ENCODE results near the gene FOXO1.
A peak's percentile ranks its signal among the peaks of the same experiment; 100 is the strongest.
"Not testable (repeated sequence)": the region's sequence is repeated elsewhere in the genome, so short reads cannot be mapped to it uniquely, and the experiment has no call there.

Gene FOXO1

DNA sequence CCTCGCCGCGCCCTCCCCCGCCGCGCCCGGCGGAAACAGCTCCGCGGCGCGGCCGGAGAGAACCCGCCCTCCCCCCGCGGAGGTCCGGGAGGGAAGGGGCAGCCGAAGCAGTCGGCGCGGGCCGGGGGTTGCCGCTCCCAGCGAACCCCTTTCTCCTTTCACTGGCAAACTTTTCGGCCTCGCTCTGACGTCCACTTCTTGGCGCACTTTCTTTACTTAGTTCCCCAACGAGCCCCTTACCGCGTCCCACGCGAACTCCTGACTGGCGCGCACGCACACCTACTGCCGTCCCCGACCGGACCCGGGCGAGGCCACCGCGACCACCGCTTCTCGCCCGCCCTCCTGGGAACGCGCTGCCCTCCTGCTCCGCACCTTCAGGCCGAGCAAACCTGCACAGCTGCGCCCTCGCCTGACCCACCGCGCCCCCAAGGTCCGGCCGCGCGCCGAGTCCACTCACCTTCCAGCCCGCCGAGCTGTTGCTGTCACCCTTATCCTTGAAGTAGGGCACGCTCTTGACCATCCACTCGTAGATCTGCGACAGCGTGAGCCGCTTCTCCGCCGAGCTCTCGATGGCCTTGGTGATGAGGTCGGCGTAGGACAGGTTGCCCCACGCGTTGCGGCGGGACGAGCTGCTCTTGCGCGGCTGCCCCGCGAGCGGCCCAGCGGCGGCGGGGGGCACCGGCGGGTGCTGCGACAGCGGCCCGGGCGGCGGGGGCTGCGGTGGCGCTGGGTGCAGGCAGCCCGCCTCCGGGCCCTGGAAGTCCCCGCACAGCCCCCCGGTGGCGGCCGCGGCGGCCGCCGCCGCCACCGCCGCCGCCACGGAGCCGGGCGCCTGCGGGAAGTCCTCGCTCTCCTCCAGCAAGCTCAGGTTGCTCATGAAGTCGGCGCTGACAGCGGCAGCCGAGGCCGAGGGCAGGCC is 1.1 kb downstream of the FOXO1 start:
- DNase-seq = peak; percentile 13

DNA sequence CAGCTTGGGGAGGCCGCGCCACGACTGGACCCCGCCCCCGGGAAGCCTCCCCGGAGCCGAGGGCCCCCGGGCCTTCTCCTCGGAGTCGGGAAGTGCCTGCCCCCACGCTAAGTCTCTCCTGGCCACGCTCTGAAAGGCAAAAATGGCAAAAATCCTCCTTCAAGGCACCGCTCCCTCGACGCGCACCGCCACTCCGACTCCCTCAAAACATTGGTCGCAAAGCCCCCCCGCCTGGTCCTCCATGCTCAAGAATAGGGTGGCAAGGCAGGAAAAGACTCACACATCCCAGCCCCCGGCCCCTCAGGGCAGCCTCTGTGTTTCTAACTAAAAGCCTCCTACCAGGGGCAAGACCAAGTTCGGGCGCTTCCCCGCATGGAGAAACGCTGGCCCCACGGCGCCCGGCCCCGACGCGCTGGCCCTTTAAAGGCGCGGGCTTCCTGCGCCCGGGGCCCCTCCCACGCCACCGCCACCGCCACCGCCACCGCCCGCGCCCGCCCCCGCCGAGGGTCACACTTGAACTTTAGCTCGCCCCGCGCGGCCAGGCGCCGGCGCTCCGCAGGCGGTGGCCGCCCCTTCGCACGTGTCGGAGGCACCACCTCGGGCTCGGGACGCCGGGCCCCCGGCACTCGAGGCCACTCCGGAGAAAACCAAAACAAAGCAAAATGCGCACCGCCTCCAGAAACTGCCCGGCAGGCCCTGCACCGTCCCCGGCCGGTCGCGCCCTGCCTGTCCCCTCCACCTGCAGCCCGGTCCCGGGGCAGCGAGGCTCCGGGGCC is 1.9 kb downstream of the FOXO1 start:
- no peak for DNase-seq

DNA sequence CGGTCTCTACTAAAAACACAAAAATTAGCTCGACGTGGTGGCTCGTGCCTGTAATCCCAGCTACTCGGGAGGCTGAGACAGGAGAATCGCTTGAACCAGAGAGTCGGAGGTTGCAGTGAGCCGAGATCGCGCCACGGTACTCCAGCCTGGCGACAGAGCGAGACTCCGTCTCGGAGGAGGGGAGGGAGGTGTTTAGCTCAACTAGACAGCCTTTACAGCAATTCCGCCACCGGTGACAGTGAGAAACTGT is 2.4 kb downstream of the FOXO1 start:
- DNase-seq = not testable (repeated sequence)

DNA sequence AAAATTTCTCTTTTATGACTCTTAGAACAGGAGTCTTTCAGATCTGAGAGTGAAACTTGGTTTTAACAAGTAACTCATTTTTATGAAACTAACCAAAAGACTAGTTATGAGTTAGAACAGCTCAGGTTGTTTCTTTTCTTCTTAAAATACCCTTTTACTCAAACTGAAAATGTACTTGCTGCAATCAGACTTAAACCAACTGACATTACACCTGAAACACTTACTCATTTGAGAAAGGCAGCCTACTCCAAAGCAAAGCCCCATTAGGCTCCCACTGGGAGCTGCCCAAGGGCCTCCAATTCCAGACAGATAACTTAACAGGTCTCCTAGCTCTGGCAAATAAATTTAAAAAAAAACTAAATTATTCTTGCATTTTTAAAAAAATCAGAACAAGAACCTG is 3.6 kb downstream of the FOXO1 start:
- no peak for DNase-seq

DNA sequence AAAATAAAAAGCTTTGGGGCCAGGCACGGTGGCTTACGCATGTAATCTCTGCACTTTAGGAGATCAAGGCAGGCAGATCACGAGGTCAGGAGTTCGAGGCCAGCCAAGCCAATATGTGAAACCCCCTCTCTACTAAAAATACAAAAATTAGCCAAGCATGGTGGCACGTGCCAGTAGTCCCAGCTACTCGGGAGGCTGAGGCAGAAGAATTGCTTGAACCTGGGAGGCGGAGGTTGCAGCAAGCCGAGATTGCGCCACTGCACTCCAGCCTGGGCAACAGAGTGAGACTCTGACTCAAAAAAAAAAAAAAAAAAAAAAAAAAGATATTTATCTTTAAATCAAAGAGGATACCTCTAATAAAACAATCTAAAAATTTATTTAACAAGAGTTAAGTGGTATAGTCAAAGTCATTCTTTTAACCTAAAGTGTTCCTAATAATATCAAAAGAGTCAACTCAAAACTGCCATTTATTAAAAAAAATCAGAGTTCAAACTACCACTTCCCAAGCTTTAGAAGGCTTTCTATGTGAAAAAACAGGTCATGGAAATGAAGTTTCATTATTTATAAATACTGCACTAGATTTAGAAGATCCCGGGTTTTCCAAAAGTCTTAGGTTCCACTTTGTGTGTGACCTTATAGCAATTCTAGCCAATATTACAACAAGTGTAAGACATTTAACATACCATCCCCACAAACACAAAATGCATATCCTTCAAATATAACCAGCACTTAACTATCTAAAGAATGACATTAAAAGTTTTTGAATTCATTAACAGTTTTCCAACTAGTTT is 4.4 kb downstream of the FOXO1 start:
- DNase-seq = no peak

DNA sequence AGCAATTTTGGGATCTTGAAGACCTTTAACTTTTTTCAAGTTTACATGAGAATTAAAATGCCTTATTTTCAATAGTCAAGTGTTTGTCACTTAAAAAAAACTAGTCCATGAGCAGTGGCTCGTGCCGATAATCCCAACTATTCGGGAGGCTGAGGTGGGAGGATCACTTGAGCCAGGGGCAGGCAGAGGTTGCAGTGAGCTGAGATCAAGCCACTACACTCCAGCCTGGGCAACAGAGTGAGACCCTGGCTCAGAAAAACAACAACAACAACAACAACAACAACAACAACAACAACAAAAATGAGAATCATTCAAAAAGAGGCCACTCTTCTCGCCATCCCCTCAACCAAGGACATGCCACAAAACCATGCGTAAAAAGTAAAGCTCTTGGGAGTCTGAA is 5.7 kb downstream of the FOXO1 start:
- no peak for DNase-seq

DNA sequence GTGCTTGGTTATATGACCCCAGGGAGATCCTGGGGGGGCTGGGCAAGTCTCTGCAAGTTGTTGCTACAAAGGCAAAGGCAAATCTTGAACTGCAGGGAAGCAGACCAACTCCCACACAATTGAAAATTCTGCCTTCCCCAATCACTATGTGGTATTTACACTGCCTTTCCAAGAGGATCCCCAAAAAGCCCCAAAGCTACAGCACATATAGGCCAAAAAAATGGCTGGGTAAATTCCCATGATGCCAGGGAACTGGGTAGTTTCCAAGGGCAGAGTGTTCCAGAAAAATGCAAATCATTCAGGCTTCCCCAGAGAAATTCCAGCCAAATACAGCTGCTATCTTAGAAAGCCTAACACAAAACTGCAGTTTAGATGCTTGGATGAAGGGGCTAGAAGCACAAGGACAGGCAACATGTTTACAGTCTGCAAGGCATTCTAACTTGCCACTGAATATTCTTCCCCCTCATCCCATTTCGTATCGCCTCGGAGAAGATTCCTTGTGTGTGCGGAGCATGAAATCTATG is 6.2 kb downstream of the FOXO1 start:
- no peak for DNase-seq

DNA sequence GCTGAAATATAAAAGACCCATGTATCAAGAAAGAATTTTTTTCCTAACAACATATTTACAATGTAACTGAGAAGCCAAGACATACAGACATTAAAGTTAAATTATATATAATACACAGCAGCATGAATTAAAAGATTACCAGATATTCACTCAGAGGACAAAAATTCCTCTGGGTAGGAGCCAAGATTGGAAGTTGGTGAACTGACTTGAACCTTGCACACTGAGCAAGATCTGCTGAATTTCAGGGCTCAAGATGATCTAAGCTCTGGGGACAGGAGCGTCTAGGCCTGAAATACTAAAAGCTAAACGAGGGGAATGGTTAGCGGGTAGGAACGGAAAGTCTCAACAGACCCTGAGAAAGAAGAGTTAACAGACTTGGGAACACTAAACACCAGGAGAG is 8.5 kb downstream of the FOXO1 start:
- no peak for DNase-seq

DNA sequence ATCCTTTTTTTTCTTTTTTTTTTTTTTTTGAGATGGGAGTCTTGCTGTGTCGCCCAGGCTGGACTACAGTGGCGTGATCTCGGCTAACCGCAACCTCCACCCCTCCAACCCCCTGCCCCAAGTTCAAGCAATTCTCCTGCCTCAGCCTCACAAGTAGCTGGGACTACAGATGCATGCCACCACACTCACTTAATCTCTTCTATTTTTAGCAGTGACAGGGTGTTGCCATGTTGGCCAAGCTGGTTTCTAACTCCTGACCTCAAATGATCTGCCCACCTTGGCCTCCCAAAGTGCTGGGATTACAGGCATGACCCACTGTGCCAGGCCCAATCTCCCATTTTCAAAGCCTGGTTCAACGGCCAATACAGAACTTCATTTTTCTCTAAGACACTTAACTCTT is 9.1 kb downstream of the FOXO1 start:
- no peak for DNase-seq

DNA sequence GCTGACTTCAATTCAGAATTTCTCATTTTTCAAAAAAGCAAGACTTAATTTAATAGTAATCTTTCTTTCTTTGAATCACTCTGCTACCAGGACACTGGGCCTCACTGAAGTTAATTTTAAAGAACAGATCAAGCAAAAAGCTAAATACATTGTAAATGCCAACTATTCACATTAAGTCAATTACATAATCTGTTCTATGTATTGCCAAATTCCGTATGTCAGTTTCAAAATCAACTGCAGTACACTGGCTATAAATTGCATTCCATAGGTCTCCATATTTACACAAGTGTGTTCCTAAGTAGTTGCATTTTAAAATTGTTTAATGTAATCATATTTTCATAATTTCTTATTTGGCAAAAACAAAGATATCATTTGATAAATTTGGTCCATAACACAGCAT is 10.1 kb downstream of the FOXO1 start:
- no peak for DNase-seq

DNA sequence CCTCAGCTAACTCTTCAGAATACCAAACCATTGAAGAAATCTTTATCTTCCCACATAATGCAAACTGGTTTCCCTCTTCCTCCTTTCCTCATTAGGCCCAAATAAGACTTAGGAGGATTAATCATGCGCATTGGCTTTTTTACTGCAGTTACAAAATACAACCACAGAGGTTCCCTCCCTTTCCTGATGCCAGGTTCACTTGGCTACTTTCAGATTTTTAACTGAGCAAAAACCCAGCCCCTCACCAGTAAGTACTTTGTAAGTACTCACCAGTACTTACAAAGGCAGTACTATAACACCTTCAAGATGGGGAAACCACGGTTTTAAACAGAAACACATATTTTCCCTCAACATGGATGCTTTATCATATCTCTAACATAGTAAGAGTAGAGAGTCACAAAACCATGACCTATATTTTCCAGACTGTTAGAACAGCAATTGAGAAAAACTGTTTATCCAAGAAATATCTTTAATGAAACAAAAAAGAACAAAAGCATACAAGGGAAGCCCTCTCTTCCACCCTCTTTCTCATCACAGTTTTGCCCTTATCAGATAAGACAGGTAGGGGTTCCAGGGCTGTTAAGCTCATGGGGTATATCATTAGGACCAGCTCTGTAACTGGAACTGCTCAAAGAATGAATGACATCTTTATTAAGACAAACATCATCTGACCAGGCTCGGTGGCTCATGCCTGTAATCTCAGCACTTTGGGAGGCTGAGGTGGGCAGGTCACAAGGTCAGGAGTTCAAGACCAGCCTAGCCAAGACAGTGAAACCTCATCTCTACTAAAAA is 12.7 kb downstream of the FOXO1 start:
- DNase-seq = no peak

DNA sequence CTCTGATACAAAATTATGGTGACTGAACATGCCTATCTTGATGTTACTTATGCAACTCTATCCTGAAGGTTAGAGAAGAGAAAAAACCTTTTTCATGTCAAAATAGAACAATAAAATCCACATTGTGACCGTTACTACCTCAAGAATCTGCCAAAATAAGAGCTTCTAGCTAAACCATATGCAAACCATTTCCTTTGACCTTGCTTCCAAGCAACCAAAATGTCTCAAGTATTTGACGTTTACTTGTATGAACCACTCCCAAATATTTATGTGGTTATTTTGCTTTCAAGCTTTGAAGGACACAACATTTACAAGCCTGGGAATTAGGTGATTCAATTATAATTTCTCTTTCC is 13.9 kb downstream of the FOXO1 start:
- DNase-seq = no peak

DNA sequence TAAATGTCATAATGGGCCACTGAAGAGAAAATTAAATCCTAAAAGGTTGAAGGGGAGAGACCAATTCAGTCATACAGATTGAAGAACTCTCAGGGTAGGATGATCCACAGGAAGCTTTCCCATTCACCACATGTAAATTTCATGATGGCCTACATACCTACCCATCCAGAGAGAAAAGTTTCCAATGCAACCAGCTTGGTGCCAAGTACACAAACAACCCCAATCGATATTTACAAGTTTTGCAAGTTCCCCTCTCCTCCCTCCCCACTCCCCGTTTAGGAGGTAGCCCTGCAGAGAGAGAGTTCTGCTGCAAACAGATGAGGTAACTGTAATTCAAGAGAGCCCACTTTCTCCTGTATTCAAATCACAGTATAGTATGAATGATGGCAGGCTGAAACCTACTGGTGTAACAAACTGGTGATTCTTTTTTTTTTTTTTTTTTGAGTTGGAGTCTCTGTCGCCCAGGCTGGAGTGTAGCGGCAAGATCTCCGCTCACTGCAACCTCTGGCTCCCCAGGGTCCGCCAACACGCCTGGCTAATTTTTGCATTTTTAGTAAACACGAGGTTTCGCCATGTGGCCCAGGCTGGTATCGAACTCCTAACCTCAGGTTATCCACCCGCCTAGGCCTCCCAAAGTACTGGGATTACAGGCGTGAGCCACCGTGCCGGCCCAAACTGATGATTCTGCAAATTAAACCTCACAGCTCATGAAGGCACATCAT is 14.4 kb downstream of the FOXO1 start:
- DNase-seq = no peak

DNA sequence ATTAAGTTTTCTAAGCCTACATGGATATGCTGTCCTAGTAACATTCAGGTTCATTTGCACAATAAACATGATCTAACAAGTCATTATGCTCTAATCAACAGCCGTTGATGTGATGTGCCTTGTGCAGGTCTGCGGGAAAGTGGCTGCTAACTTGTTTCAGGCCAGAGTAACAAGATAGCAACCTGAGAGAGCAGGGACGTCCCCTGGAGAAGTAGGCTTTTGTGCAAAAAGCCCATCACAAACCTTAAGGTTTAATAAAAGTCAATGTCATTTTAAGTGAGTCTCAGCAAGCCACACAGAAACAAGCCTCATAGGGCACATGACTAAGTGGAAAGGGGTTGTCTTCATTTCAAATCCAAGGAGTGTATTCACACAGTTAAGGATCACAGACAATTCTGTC is 17.6 kb downstream of the FOXO1 start:
- no peak for DNase-seq

DNA sequence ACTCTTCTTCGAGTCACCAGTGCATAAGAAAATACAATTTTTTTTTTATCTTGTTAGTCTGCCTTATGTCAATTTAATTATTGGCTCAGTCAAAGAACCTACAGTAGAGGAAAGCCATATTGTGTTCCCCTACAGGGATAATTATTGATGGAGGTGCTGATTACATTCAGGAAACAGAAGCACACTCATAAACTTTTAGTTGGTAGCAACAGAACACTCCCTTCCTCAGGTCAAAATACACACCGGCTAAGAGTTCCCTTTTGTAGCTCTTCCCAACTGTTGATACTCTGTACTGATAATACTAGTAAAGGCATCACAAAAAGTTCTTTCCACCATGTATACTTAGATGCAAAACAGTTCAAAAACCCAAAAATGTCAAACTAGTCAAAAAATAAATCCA is 18.4 kb downstream of the FOXO1 start:
- no peak for DNase-seq

DNA sequence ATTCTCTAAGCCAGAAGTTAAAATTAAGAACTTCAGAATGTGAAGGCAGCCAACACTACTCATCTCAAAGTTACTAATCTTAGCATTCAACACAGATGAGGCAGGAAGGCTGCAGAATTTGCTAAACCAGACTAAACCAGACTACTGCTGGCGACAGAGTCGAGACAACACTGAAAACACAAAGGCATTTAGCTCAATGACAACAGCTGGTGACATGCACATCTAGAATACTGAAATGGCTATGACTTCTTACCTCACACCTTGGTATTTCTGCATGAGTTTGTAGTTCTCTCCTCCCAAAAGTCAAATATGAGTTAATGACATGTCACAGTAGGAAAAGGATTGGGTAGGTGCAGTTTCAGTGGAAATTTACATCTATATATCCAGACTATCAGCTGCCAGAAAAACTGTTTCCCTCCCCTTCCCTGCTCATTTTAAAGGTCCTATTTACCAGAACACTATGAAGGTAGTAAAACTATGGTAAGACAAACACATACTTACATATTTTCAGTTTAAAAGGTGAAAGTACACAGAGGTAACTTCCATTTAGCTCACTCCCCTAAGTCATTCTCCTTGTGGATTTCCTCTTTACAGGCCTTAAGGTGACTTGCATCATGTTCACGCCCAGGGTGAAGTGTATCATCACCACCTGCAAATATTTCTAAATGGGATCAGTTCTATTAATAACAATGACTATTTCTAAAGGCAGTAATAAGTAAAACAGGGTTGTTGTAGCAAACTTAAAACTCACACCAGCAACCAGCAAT is 21.4 kb downstream of the FOXO1 start:
- DNase-seq = no peak

DNA sequence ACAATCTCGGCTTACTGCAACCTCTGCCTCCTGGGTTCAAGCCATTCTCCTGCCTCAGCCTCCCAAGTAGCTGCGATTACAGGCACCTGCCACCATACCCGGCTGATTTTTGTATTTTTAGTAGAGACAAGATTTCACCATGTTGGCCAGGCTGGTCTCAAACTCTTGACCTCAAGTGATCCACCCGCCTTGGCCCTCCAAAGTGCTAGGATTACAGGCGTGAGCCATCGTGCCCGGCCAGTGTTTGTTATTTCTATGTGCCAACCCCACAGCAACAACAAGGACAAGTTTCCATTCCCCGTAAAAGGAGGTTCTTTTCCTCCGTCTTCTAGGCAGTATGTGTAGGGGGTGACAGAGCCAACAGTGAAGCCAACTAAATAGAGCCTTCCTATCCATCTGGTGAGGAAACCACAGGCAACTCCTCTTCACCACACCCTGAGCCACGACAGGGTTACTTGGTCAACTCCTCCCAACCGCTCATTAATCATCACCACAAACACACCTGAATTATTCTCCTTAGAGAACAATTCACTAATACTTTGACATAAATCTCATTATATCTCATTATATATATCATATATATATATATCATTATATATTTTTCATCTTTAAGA is 25.5 kb downstream of the FOXO1 start:
- DNase-seq = no peak

DNA sequence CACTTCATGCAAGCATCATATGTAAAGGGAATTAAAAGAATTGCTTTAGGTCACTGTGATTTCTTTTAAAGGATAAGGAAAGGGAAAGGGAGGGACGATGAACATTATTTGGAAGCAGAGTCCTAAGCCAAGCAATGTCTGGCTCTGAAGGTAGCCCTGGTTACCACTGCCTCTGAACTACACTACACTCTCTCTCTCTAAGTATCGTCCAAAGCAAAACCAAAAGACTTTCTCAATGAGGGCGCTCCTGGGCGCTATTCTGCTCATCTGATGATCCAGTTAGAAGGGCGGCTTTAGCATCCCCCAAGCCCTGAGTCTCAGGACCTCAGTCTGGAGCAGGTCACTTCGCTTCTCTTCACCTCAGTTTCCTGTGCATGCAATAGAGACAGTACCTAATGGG is 26.2 kb downstream of the FOXO1 start:
- no peak for DNase-seq

DNA sequence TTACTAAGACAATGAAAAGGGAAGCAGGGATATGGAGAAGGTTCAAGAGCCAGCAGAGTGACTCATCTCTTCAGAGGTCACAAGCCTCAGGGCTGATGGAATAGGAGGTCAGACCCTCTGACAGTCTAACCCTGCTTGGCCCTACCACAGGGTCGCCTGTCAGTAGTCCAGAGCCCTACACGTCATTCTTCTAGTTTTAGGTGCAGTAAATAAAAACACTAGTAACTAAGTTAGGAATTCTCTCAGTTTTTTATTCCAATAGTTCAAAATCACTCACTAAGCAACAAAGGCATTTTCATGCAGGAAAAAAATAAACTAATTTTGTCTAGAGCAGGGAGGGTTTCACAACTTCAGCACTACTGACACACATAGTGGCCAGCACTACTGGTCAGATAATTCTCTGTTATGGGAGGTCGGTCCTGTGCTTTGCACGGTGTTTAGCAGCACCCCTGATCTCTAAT is 27.2 kb downstream of the FOXO1 start:
- DNase-seq = no peak

DNA sequence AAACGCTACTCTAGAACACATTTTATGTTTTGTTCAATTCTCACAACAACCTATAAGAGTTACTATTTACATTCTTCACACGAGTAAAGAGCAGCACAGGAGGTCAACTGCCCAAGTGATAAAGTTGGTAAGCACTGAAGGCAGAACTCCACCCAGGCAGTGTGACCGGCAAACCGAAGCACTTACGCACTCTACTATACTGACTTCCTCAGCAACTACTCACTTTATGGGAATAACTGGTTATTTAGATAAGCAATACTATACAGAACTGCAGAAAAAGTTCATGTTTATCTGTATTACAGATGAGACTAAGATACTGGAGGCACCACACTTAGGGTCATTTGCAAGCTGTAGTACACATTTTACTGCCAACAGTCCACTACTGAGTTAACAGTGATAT is 28.8 kb downstream of the FOXO1 start:
- no peak for DNase-seq

All from NCI-H1105 treated with DMSO at 0.1 percent for 48 hours (cell line).